AG09319 (cell line): ENCODE results near the gene CERCAM.
"Not testable (repeated sequence)": the region's sequence is repeated elsewhere in the genome, so short reads cannot be mapped to it uniquely, and the experiment has no call there.

Experiments
- DNase-seq: peaks from one replicate; pipeline ENCODE4 v3.0.0-alpha.2; 2010; ENCODE audit warnings: low read depth; ENCODE audit errors: extremely low read depth
- CTCF ChIP-seq: IDR thresholded peaks from 2 replicates; pipeline ENCODE4 v1.5.1; 2011; ENCODE audit warnings: low read depth, mild to moderate bottlenecking, inconsistent platforms, low read length, moderate library complexity

CERCAM gene

GRCh38 chr9:128422783-128423150, 2.1 kb downstream of the CERCAM start:
- no peak for TF ChIP-seq CTCF
- DNase-seq = no peak

- not testable (repeated sequence) for DNase-seq
These were observed 2.7 kb downstream of the CERCAM start for GRCh38 chr9:128423356-128423755.

- DNase-seq = no peak
- TF ChIP-seq CTCF = no peak
These were observed 3.7 kb downstream of the CERCAM start for GRCh38 chr9:128424268-128424780.

- no peak for TF ChIP-seq CTCF
- DNase-seq = no peak
These were observed 8.2 kb downstream of the CERCAM start for GRCh38 chr9:128428644-128429512.

- DNase-seq = no peak
- TF ChIP-seq CTCF = no peak
These were observed 8.9 kb downstream of the CERCAM start for GRCh38 chr9:128429513-128430086.

GRCh38 chr9:128431207-128431606, 10.6 kb downstream of the CERCAM start:
- DNase-seq = no peak
- TF ChIP-seq CTCF = no peak

- DNase-seq = no peak
- no peak for TF ChIP-seq CTCF
These were observed 13.7 kb downstream of the CERCAM start for GRCh38 chr9:128434340-128434739.
